ENCODE results near the gene IQGAP2.

The IQGAP2 gene

GRCh38 chr5:76476474-76477038 is 73.5 kb downstream of the IQGAP2 start:
- no peak for TF ChIP-seq CTCF (IDR thresholded peaks at IDR 0.05)

GRCh38 chr5:76477061-76477460 is 74.0 kb downstream of the IQGAP2 start:
- no peak for TF ChIP-seq CTCF (IDR thresholded peaks at IDR 0.05)

GRCh38 chr5:76477571-76477970 is 74.5 kb downstream of the IQGAP2 start:
- no peak for TF ChIP-seq CTCF (IDR thresholded peaks at IDR 0.05)

- no peak for TF ChIP-seq CTCF (IDR thresholded peaks at IDR 0.05)
These were observed 76.2 kb downstream of the IQGAP2 start for GRCh38 chr5:76479281-76479680.

- TF ChIP-seq CTCF (IDR thresholded peaks at IDR 0.05), result no peak
These were observed 77.0 kb downstream of the IQGAP2 start for GRCh38 chr5:76479973-76480667.

GRCh38 chr5:76482984-76483383 is 79.9 kb downstream of the IQGAP2 start:
- no peak for TF ChIP-seq CTCF (IDR thresholded peaks at IDR 0.05)

GRCh38 chr5:76483433-76483832 is 80.3 kb downstream of the IQGAP2 start:
- no peak for TF ChIP-seq CTCF (IDR thresholded peaks at IDR 0.05)

Data from LNCAP (cell line).